HAP-1 (cell line): ENCODE results near the gene FARSA.

ENCODE experiments used
- DNase-seq, 2 experiments: peaks; one replicate each; pipeline ENCODE4 v3.0.0-alpha.2; 2016 to 2020; ENCODE audit warnings: low spot score in 2 of 2
- H3K27me3 ChIP-seq: fragments of 250-450 bp; sonication (Bioruptor Pico); 2 replicates; pipeline ENCODE4 v1.5.1; 2020; ENCODE audit warnings: low read depth, mild to moderate bottlenecking, moderate library complexity
- H3K36me3 ChIP-seq: fragments of 250-450 bp; sonication (Bioruptor Pico); replicated peaks from 2 replicates; pipeline ENCODE4 v1.5.1; 2020; ENCODE audit warnings: mild to moderate bottlenecking
- H3K4me1 ChIP-seq: fragments of 250-450 bp; sonication (Bioruptor Pico); 2 replicates; pipeline ENCODE4 v1.5.1; 2020; ENCODE audit warnings: mild to moderate bottlenecking
- H3K4me3 ChIP-seq: fragments of 250-450 bp; sonication (Bioruptor Pico); 2 replicates; pipeline ENCODE4 v1.5.1; 2020; ENCODE audit warnings: mild to moderate bottlenecking, moderate library complexity
- H3K9me3 ChIP-seq: fragments of 250-450 bp; sonication (Bioruptor Pico); 2 replicates; pipeline ENCODE4 v1.5.1; 2020; ENCODE audit warnings: mild to moderate bottlenecking, moderate library complexity
- in situ Hi-C: fragments of 300-500 bp; cut with MboI; formaldehyde crosslinking; loops from 3 replicates; pipeline ENCODE4 v1.14.3; 2020; ENCODE audit warnings: low sequenced_read_pairs, inconsistent platforms, mixed read lengths

Gene FARSA

GRCh38 chr19:12949363-12950283 lies 16.1 kb upstream of the FARSA start:
- no peaks in the 10 kb centered on the region for H3K9me3 ChIP-seq
- H3K36me3 ChIP-seq, result peaks cover 82% of the 10 kb centered on the region
- H3K27me3 ChIP-seq, result no peaks in the 10 kb centered on the region
- H3K4me1 ChIP-seq, result 0 out of 2 replicates have a peak, but pooled peaks cover 3% of the 10 kb centered on the region
- no peak for DNase-seq
- in situ Hi-C loops, result no loop called here
- H3K4me3 ChIP-seq, result no peak overlapping the region

GRCh38 chr19:12948612-12949362 lies 15.3 kb upstream of the FARSA start:
- H3K27me3 ChIP-seq, result no peaks in the 10 kb centered on the region
- H3K4me1 ChIP-seq, result 0 out of 2 replicates have a peak, but pooled peaks cover 3% of the 10 kb centered on the region
- in situ Hi-C loops, result no loop called here
- peaks cover 79% of the 10 kb centered on the region for H3K36me3 ChIP-seq
- no peaks in the 10 kb centered on the region for H3K9me3 ChIP-seq
- no peak overlapping the region for H3K4me3 ChIP-seq
- no peak for DNase-seq

- peaks cover 79% of the 10 kb centered on the region for H3K36me3 ChIP-seq
- H3K9me3 ChIP-seq, result no peaks in the 10 kb centered on the region
- no peaks in the 10 kb centered on the region for H3K27me3 ChIP-seq
- H3K4me3 ChIP-seq, result no peak overlapping the region
- H3K4me1 ChIP-seq, result 0 out of 2 replicates have a peak, but pooled peaks cover 3% of the 10 kb centered on the region
- no peak for DNase-seq
- in situ Hi-C loops, result no loop called here
Observed at GRCh38 chr19:12947702-12948611, 14.4 kb upstream of the FARSA start.

GRCh38 chr19:12946731-12947496 lies 13.4 kb upstream of the FARSA start:
- Histone ChIP-seq H3K9me3 (no peaks in the 10 kb centered on the region), H3K4me1 (0 out of 2 replicates have a peak, but pooled peaks cover 3% of the 10 kb centered on the region), H3K27me3 (no peaks in the 10 kb centered on the region), H3K4me3 (peak overlapping the region; percentile 61), H3K36me3 (peaks cover 79% of the 10 kb centered on the region)
- in situ Hi-C loops, result no loop called here
- DNase-seq, result no peak

- H3K36me3 ChIP-seq, result peaks cover 79% of the 10 kb centered on the region
- H3K4me1 ChIP-seq, result 0 out of 2 replicates have a peak, but pooled peaks cover 3% of the 10 kb centered on the region
- no peaks in the 10 kb centered on the region for H3K9me3 ChIP-seq
- H3K4me3 ChIP-seq, result peak overlapping the region; percentile 61
- DNase-seq, result peak; percentile 60 to 81
- H3K27me3 ChIP-seq, result no peaks in the 10 kb centered on the region
- in situ Hi-C loops, result no loop called here
Observed at GRCh38 chr19:12946092-12946721, 12.7 kb upstream of the FARSA start.

GRCh38 chr19:12945479-12946091 lies 12.1 kb upstream of the FARSA start, which contains the start of gene RAD23A:
RAD23A (plus strand) TSS chr19:12945862; CDS start chr19:12945949, 87 bp downstream.
- in situ Hi-C loops, result no loop called here
- peaks cover 79% of the 10 kb centered on the region for H3K36me3 ChIP-seq

GRCh38 chr19:12944104-12944674 lies 10.7 kb upstream of the FARSA start:
- Histone ChIP-seq H3K4me3 (no peak overlapping the region), H3K27me3 (no peaks in the 10 kb centered on the region), H3K4me1 (peaks cover 21% of the 10 kb centered on the region), H3K36me3 (peaks cover 79% of the 10 kb centered on the region), H3K9me3 (no peaks in the 10 kb centered on the region)
- in situ Hi-C loops, result no loop called here
- no peak for DNase-seq

More at GRCh38 chr19:12945479-12946091, 12.1 kb upstream of the FARSA start, which contains the start of gene RAD23A:
- Histone ChIP-seq H3K4me3 (peak within 1 kb of the TSS; percentile 61), H3K27me3 (no peaks in the 10 kb centered on the region), H3K4me1 (peaks cover 7% of the 10 kb centered on the region), H3K9me3 (no peaks in the 10 kb centered on the region)
- peak; percentile 93 to 98 for DNase-seq

GRCh38 chr19:12943437-12944044 lies 10.0 kb upstream of the FARSA start:
- peaks cover 79% of the 10 kb centered on the region for H3K36me3 ChIP-seq
- no peak overlapping the region for H3K4me3 ChIP-seq
- DNase-seq, result no peak

GRCh38 chr19:12940897-12941296 lies 7.4 kb upstream of the FARSA start:
- in situ Hi-C loops, result no loop called here
- DNase-seq, result no peak
- Histone ChIP-seq H3K27me3 (no peaks in the 10 kb centered on the region), H3K9me3 (no peaks in the 10 kb centered on the region), H3K36me3 (peaks cover 68% of the 10 kb centered on the region), H3K4me3 (no peak overlapping the region), H3K4me1 (peaks cover 25% of the 10 kb centered on the region)

More at GRCh38 chr19:12943437-12944044, 10.0 kb upstream of the FARSA start:
- peaks cover 21% of the 10 kb centered on the region for H3K4me1 ChIP-seq
- in situ Hi-C loops, result no loop called here
- no peaks in the 10 kb centered on the region for H3K9me3 ChIP-seq
- H3K27me3 ChIP-seq, result no peaks in the 10 kb centered on the region

- H3K36me3 ChIP-seq, result peaks cover 64% of the 10 kb centered on the region
- no peaks in the 10 kb centered on the region for H3K9me3 ChIP-seq
- no peaks in the 10 kb centered on the region for H3K27me3 ChIP-seq
- peaks cover 25% of the 10 kb centered on the region for H3K4me1 ChIP-seq
- peak overlapping the region; percentile 100 for H3K4me3 ChIP-seq
- no peak for DNase-seq
- in situ Hi-C loops, result no loop called here
Observed at GRCh38 chr19:12939975-12940423, 6.5 kb upstream of the FARSA start.
